HG03342 (cell line): ENCODE measurements around the gene PLCB2.

Experiments
- ATAC-seq: cut with Tn5 transposase; IDR thresholded peaks from one replicate; pipeline ENCODE4 v1.9.1; 2021; ENCODE audit warnings: mild to moderate bottlenecking, moderate library complexity; ENCODE audit not compliant: unreplicated experiment

PLCB2 gene

GRCh38 chr15:40252141-40252437, 55.6 kb downstream of the PLCB2 start:
- no peak for ATAC-seq

- ATAC-seq, result no peak
Measured at GRCh38 chr15:40251486-40252140, 56.1 kb downstream of the PLCB2 start.

- no peak for ATAC-seq
Measured at GRCh38 chr15:40250771-40251483, 56.8 kb downstream of the PLCB2 start.

GRCh38 chr15:40250304-40250656, 57.5 kb downstream of the PLCB2 start:
- no peak for ATAC-seq

GRCh38 chr15:40249477-40250303, 58.0 kb downstream of the PLCB2 start:
- no peak for ATAC-seq

- no peak for ATAC-seq
Measured at GRCh38 chr15:40248006-40248783, 59.5 kb downstream of the PLCB2 start.

GRCh38 chr15:40247406-40247971, 60.2 kb downstream of the PLCB2 start:
- ATAC-seq, result no peak

GRCh38 chr15:40246496-40247280, 61.0 kb downstream of the PLCB2 start:
- no peak for ATAC-seq

- no peak for ATAC-seq
Measured at GRCh38 chr15:40245666-40246450, 61.9 kb downstream of the PLCB2 start.

GRCh38 chr15:40244961-40245523, 62.7 kb downstream of the PLCB2 start:
- ATAC-seq, result no peak

- no peak for ATAC-seq
Measured at GRCh38 chr15:40243126-40243810, 64.5 kb downstream of the PLCB2 start.

GRCh38 chr15:40242601-40243000, 65.1 kb downstream of the PLCB2 start:
- no peak for ATAC-seq

- ATAC-seq, result no peak
Measured at GRCh38 chr15:40242213-40242599, 65.5 kb downstream of the PLCB2 start.

GRCh38 chr15:40241269-40242212, 66.2 kb downstream of the PLCB2 start:
- ATAC-seq, result no peak

GRCh38 chr15:40240619-40241221, 67.0 kb downstream of the PLCB2 start:
- ATAC-seq, result no peak

- no peak for ATAC-seq
Measured at GRCh38 chr15:40239693-40240618, 67.8 kb downstream of the PLCB2 start.
